Transverse colon (tissue), 4 donors: ENCODE results near the gene ASIC2. TPM values are rescaled to one million over a fixed set of nuclear protein-coding genes. Genes with fewer than 3 reads are reported as not detected.

ENCODE experiments used
- DNase-seq: peaks from one replicate; pipeline ENCODE4 v3.0.0-alpha.2; 2019
- H3K27ac ChIP-seq, 4 donors: fragments of 200-600 bp; sonication (generic); 2 replicates each; pipeline ENCODE4 v1.5.1; 2016 to 2018; ENCODE audit warnings: inconsistent platforms in 4 of 4
- H3K27me3 ChIP-seq: fragments of 200-600 bp; sonication (generic); 2 replicates; pipeline ENCODE4 v1.5.1; 2017; ENCODE audit warnings: inconsistent platforms
- H3K36me3 ChIP-seq, 4 donors: fragments of 200-600 bp; sonication (generic); 2 replicates each; pipeline ENCODE4 v1.5.1; 2017 to 2019; ENCODE audit warnings: inconsistent platforms in 4 of 4
- H3K4me1 ChIP-seq, 4 donors: fragments of 200-600 bp; sonication (generic); 2 replicates each; pipeline ENCODE4 v1.5.1; 2017 to 2020; ENCODE audit warnings: inconsistent platforms in 4 of 4
- H3K4me3 ChIP-seq, 4 donors: fragments of 200-600 bp; sonication (generic); 1 replicate in 1 of 4; 2 replicates in 3 of 4; pipeline versions ENCODE4 v1.5.1 to v1.6.1; 2017 to 2019; ENCODE audit warnings: inconsistent platforms in 4 of 4
- H3K9me3 ChIP-seq, 2 donors: fragments of 200-600 bp; sonication (generic); 2 replicates each; pipeline ENCODE4 v1.5.1; 2017 to 2019; ENCODE audit warnings: inconsistent platforms in 2 of 2
- EP300 ChIP-seq: sonication (generic); formaldehyde crosslinking; IDR thresholded peaks from one replicate; pipeline ENCODE4 v1.6.1; 2017; ENCODE audit warnings: antibody characterized with exemption, low read depth
- POLR2A ChIP-seq: fragments of 450-650 bp; IDR thresholded peaks from one replicate; pipeline ENCODE4 v1.6.1; 2016; ENCODE audit warnings: antibody characterized with exemption, mild to moderate bottlenecking, moderate library complexity
- POLR2AphosphoS5 ChIP-seq, 3 donors: sonication (generic); formaldehyde crosslinking; IDR thresholded peaks; one replicate each; pipeline ENCODE4 v1.6.1; 2016; ENCODE audit warnings: antibody characterized with exemption in 3 of 3
- WGBS, 2 donors: methylation state at CpG; one replicate each; pipeline ENCODE4 v1.1.5; 2018; ENCODE audit warnings: low coverage in 1 of 2; 5-methylcytosine and 5-hydroxymethylcytosine counted together
- in situ Hi-C, 4 donors: fragments of 200-750 bp; cut with MboI; loops; one replicate each; pipeline versions ENCODE4 v1.15.0 to v1.15.1; 2017; ENCODE audit warnings: low sequenced_read_pairs in 3 of 4, low pct_ligation_motif_present in 1 of 4, low pct_unique_long_range_greater_than_20kb in 1 of 4
- intact Hi-C: fragments of 100-400 bp; cut with DNase I; formaldehyde crosslinking; loops from one replicate; pipeline ENCODE4 v1.15.1; 2023; ENCODE audit warnings: low total_unique reads
- total RNA-seq, 4 donors: library from RNA; depleted of rRNA; stranded (reverse); fragments of >200 nt; gene quantifications; one replicate each; pipeline ENCODE4 v1.1.0, GENCODE V29; 2016
- TF ChIP-seq, protein P1 (sequence below), 5 experiments: fragments of 200-600 bp in 3 of 5; fragments of 450-650 bp in 2 of 5; sonication (generic) in 3 of 5; IDR thresholded peaks; 1 replicate in 2 of 5; 2 replicates in 3 of 5; pipeline ENCODE4 v1.5.1; 2016 to 2017; ENCODE audit warnings: antibody characterized with exemption in 5 of 5, inconsistent platforms in 3 of 5, mild to moderate bottlenecking in 2 of 5, moderate library complexity in 1 of 5

The ASIC2 gene
- total RNA-seq, 4 donors from 2014 or later, result 0.16 to 0.55 TPM; not detected in 2

DNA sequence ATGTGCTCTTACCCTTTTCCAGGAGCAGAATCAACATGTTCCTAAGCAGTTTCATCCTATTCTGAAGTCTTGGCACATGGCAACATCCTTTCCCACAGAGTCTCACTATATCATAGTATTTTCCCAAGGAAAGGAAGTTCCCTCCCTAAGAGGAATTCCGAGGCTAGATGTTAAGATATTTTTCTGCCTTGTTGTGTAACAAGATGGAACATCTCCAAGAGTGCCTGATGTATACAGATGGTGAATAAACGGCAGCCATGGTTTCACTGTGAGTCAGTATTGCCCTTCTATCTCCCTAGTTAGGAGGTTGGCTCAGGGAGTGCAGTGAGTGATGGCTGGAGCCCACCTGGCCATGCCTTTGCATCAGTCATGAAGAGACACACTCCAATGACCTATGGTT lies 253.2 kb downstream of the ASIC2 start:
- intact Hi-C loops, result loop anchor here (10.0 kb wide), 1 partner anchor 345 kb away; no protein-coding TSS in a partner anchor
- in situ Hi-C loops, result loop anchor here in 2 of 4 donors (25.0 kb wide), 2 partner anchors 622 to 647 kb away; no protein-coding TSS in a partner anchor
- no peak overlapping the region for H3K4me3 ChIP-seq
- no peak for DNase-seq
- H3K36me3 ChIP-seq, result no peaks in the 10 kb centered on the region
- H3K27me3 ChIP-seq, result peaks cover 19% of the 10 kb centered on the region
- H3K27ac ChIP-seq, result no peak overlapping the region
- TF ChIP-seq POLR2AphosphoS5 (IDR thresholded peaks at IDR 0.05) (no peak), POLR2A (no peak), EP300 (no peak)
- TF ChIP-seq, protein P1, sequence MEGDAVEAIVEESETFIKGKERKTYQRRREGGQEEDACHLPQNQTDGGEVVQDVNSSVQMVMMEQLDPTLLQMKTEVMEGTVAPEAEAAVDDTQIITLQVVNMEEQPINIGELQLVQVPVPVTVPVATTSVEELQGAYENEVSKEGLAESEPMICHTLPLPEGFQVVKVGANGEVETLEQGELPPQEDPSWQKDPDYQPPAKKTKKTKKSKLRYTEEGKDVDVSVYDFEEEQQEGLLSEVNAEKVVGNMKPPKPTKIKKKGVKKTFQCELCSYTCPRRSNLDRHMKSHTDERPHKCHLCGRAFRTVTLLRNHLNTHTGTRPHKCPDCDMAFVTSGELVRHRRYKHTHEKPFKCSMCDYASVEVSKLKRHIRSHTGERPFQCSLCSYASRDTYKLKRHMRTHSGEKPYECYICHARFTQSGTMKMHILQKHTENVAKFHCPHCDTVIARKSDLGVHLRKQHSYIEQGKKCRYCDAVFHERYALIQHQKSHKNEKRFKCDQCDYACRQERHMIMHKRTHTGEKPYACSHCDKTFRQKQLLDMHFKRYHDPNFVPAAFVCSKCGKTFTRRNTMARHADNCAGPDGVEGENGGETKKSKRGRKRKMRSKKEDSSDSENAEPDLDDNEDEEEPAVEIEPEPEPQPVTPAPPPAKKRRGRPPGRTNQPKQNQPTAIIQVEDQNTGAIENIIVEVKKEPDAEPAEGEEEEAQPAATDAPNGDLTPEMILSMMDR (IDR thresholded peaks at IDR 0.05), result no peak
- H3K4me1 ChIP-seq, result no peaks in the 10 kb centered on the region
- 31 to 50% methylated on average over 1 to 2 of the region's 2 CpGs for WGBS, 2 donors
- no peaks in the 10 kb centered on the region for H3K9me3 ChIP-seq

DNA sequence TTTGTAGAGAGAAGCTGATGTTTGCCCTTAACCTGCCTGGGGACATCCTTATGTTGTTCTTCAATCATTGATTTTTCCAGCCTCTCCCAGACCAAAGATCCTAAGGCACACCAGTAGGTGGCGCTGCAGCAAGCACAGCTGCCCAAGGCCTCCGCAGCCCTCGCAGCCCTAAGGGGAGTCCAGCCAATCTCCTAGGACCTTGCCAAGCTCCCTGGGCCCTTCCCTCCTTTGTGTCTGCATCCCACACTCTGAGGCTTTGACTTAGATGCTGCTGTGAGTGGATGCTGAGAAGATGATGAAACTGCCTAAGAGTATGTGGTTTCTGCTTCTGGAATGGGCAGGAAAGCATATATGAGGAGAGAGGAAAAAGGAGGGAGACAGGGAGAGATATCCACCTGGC lies 254.4 kb downstream of the ASIC2 start:
- TF ChIP-seq POLR2AphosphoS5 (IDR thresholded peaks at IDR 0.05) (no peak), POLR2A (no peak), EP300 (no peak)
- TF ChIP-seq, protein P1 (IDR thresholded peaks at IDR 0.05), result peak; percentile 43 to 61 (median 52)
- H3K4me1 ChIP-seq, result no peaks in the 10 kb centered on the region
- H3K36me3 ChIP-seq, result no peaks in the 10 kb centered on the region
- DNase-seq, result peak; percentile 41
- 2% methylated on average over 3 of the region's 3 CpGs; no CpG with 5 or more reads in 1 of the 2 donors for WGBS, 2 donors
- in situ Hi-C loops (loop anchor here in 2 of 4 donors (25.0 kb wide), 2 partner anchors 624 to 649 kb away; no protein-coding TSS in a partner anchor), intact Hi-C loops (loop anchor here (10.0 kb wide), 1 partner anchor 346 kb away; no protein-coding TSS in a partner anchor)
- peaks cover 23% of the 10 kb centered on the region for H3K27me3 ChIP-seq
- no peak overlapping the region for H3K27ac ChIP-seq
- H3K9me3 ChIP-seq, result no peaks in the 10 kb centered on the region
- no peak overlapping the region for H3K4me3 ChIP-seq

DNA sequence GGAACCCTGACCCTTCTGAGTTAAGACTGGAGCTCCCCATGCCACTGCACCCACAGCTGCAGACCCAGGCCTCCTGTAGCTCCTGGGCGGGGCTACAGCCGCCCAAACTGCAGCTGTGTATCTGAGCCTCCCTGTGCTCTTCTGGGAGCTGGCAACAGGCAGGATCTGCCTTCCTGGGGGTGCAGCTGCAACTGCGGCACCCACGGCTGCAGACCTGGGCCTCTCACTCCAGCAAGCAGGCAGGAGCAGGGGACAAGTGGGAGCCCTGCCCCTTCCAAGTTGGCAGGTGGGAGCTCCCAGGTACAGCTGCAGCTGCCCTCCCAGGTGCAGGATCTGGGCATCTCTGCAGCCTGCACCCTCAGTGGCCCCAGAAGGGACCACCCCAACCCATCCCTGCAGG lies 259.9 kb downstream of the ASIC2 start:
- Histone ChIP-seq H3K4me1 (no peaks in the 10 kb centered on the region), H3K27me3 (peaks cover 22% of the 10 kb centered on the region), H3K36me3 (no peaks in the 10 kb centered on the region), H3K27ac (no peak overlapping the region), H3K9me3 (no peaks in the 10 kb centered on the region), H3K4me3 (no peak overlapping the region)
- DNase-seq, result no peak
- TF ChIP-seq, protein P1 (IDR thresholded peaks at IDR 0.05), result no peak
- no peak for TF ChIP-seq POLR2A
- TF ChIP-seq EP300, result no peak
- no peak for TF ChIP-seq POLR2AphosphoS5 (IDR thresholded peaks at IDR 0.05)
- intact Hi-C loops, result loop anchor here (10.0 kb wide), 1 partner anchor 352 kb away; no protein-coding TSS in a partner anchor
- WGBS, 2 donors, result 96% methylated on average over 4 of the region's 4 CpGs; no CpG with 5 or more reads in 1 of the 2 donors
- in situ Hi-C loops, result loop anchor here in 2 of 4 donors (25.0 kb wide), 2 partner anchors 629 to 654 kb away; no protein-coding TSS in a partner anchor

DNA sequence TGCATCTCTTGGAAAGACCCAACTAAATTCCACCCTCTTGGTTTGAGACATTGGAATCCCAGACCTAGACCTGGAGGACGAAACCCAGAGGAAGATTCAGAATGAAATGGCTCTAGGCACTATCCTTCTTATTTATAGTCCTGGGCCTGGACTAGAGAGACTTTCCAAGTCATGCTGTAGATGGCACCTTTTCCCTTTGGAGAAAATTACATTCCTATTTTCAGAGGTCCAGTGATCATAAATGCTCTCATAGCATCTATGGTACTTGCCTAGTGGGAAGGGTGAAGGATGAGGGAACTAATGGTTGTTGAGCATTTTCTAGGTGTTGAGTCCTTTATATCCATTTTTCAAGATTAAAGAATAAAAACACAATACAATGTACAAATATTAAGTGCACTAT lies 264.3 kb downstream of the ASIC2 start:
- no peak for DNase-seq
- WGBS, 2 donors, result 82 to 100% methylated on average over 1 of the region's 1 CpG
- no peaks in the 10 kb centered on the region for H3K9me3 ChIP-seq
- intact Hi-C loops, result no loop called here
- in situ Hi-C loops, result loop anchor here in 2 of 4 donors (25.0 kb wide), 2 partner anchors 634 to 659 kb away; no protein-coding TSS in a partner anchor
- H3K4me1 ChIP-seq, result no peaks in the 10 kb centered on the region
- H3K27me3 ChIP-seq, result peaks cover 4% of the 10 kb centered on the region
- no peak for TF ChIP-seq POLR2A
- TF ChIP-seq, protein P1 (IDR thresholded peaks at IDR 0.05), result no peak
- no peak for TF ChIP-seq POLR2AphosphoS5 (IDR thresholded peaks at IDR 0.05)
- TF ChIP-seq EP300, result no peak
- no peak overlapping the region for H3K4me3 ChIP-seq
- H3K27ac ChIP-seq, result no peak overlapping the region
- H3K36me3 ChIP-seq, result no peaks in the 10 kb centered on the region
